ENCODE data around the gene MMP17.

DNA sequence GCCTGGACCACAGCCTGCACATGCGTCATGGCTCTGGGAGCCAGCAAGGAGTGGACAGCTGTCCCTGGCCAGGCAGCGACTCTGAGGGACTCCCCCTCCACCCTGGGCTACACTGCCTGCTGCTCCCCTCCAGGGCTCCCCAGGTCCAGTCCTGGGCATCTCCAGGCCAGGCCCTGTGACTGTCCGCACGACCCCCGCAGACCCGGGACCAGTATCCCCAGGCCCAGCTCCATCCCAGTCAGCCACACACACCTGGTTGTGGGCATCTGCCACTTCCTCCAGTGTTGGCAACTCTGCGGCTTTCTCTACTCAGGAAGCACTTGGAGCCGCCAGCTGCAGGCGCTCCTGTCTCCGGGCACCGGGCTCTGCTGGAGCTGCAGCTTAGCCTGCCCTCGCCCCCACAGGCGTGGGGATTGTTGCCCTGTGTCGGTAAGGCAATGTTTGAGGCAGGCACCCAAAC, 68.6 kb downstream of the MMP17 start:
- TF ChIP-seq EP300 (IDR thresholded peaks at IDR 0.05) (no peak), POLR2A (IDR thresholded peaks at IDR 0.05) (no peak)
- TF ChIP-seq, protein P1, sequence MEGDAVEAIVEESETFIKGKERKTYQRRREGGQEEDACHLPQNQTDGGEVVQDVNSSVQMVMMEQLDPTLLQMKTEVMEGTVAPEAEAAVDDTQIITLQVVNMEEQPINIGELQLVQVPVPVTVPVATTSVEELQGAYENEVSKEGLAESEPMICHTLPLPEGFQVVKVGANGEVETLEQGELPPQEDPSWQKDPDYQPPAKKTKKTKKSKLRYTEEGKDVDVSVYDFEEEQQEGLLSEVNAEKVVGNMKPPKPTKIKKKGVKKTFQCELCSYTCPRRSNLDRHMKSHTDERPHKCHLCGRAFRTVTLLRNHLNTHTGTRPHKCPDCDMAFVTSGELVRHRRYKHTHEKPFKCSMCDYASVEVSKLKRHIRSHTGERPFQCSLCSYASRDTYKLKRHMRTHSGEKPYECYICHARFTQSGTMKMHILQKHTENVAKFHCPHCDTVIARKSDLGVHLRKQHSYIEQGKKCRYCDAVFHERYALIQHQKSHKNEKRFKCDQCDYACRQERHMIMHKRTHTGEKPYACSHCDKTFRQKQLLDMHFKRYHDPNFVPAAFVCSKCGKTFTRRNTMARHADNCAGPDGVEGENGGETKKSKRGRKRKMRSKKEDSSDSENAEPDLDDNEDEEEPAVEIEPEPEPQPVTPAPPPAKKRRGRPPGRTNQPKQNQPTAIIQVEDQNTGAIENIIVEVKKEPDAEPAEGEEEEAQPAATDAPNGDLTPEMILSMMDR (IDR thresholded peaks at IDR 0.05): no peak
